Inferior parietal cortex (tissue), 1 donor: Measurements from ENCODE around the gene GNPTAB.
A peak's percentile ranks its signal among the peaks of the same experiment; 100 is the strongest.
"Not testable (repeated sequence)": the region's sequence is repeated elsewhere in the genome, so short reads cannot be mapped to it uniquely, and the experiment has no call there.

ENCODE experiments used
- DNase-seq: peaks from one replicate; pipeline ENCODE4 v3.0.0-alpha.2; 2016; ENCODE audit errors: extremely low spot score

GNPTAB gene

DNA sequence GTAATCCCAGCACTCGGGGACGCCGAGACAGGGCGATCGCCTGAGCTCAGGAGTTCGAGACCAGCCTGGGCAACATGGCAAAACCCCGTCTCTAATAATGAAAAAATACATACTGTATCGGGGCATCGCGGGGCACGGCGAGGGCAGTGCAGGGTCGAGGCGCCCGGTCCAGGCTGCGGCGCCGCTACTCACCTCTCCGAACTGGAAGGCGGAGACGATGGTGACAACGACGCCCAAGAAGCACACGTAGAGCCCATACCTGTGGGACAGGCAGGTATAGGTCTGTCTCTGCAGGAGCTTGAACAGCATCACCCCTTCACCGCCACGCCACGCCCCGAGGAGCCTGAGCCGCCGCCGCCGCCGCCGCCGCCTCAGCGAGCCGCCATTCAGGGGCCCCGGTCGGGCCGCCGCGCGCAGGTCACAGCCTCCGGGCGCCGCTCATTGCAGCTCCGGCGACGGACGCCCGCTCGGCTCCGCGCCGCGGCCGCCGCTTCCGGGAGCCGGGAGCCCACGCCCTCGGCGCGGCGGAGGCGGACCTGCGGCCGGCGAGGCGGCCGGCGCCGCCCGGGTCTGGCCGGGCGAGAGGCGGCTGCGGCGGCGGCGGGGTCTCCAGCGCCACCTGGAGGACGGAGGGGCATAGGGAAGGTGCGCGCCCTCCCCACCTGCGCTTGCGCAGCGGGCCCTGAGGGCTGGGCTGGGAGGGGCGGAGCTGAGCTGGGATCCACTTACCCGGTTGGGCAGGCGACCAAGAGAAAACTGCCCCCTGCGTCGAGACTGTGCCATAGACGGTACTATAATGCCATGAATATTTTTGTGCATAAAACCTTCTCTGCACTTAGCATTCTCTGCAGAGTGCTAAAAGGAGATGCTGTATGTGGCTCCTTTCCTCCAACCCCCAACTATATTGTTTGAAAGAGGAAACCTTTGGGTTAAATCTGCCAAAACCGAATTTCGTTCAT lies at the start of gene GNPTAB:
TSS of gene GNPTAB (minus strand) at position 593 of the 959 bp plus-strand sequence. CDS start at position 309, 284 bp downstream.
- peak; percentile 92 for DNase-seq

DNA sequence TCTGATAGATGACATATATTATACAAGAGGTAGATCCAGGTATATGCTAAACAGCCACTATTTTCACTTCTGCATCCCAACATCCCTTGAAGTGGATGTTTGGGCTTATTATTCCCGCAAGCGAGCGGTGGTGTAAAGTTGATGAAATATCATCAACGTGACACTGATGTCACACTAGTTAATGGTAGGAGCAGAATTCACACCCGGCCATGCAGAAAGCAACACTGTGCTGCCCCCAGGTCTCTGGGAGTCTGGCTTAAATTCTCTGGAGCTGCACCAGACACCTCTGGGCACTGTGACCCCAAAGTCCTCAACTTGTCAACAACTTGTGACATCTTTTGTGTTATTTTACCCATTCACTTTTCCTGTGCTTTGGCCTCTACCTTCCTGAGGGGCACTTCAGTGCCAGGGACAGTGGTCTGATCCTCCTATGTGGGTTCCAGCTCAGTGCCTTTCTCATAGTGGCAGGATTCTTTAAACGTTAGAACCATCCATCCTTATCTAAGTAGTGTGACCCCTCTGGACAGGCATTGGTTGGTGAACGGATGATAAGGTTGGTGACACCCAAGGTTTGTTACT lies 47.6 kb upstream of the GNPTAB start:
- DNase-seq: no peak

DNA sequence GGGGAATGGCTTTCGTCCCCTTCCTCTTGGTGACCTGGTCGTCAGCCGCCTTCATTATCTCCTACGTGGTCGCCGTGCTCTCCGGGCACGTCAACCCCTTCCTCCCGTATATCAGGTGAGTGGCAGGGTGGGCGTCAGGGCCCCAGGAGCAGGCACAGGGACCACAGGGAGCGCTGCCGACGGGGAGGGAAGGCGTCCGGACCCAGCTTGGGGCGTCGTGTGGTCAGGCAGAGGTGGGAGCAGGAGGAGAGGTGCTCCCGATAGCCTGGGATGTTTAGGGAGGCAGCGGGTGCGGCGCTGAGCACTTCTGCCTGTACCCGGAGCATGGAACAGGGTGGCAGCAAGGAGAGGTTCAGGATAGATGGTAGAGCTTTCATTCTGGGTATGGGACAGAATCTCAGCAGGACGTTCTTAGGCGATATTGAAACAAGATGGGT lies 47.1 kb upstream of the GNPTAB start:
- DNase-seq: no peak

DNA sequence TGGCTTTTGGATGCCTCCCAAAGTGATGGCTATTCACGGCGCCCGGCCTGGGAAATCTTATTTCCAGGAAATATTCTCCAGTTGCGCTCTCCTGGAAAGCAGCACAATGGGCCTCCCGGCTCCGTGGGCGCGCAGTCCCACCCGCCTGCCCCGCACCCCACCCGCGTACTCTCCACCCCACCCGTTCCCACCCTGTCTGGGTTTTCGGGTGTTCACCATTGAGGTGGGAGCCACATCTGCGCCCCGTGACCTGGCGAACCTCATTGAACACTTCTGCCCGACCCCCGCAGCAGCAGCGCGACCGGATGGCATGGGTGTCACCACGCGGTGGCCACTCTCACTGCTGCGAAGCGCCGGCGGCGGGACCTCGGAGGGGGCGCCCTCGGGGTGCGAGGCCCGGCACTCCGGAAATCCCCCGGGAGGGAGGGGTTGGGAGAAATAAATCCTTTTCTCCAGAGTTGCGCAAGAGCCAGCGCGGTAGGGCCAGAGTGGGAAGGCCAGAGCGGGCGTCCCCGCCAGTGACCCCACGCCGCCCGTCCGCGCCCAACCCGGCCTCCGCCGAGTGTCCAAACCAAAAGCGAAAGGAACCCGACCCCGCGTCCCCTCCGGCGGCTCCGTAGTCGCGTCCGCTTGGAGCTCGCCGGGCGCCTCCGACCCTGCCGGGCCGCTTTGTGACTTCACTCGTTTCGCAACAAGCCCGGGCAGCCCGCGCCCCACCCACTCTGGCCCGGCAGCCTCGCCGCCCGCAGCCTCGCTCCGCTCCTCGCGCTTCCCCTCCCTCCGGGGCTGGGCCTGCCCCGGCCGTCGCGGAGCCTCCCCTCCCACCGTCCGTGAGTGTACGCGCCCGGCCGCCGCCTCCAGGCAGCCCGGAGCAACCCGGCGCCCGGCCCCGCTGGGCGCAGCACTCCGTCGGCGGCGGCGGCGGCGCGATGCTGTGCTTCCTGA lies 46.4 kb upstream of the GNPTAB start, which contains the start of gene DRAM1:
TSS of gene DRAM1 (plus strand) at position 720 of the 945 bp plus-strand sequence. CDS start at position 930, 210 bp downstream.
- DNase-seq: peak; percentile 35

DNA sequence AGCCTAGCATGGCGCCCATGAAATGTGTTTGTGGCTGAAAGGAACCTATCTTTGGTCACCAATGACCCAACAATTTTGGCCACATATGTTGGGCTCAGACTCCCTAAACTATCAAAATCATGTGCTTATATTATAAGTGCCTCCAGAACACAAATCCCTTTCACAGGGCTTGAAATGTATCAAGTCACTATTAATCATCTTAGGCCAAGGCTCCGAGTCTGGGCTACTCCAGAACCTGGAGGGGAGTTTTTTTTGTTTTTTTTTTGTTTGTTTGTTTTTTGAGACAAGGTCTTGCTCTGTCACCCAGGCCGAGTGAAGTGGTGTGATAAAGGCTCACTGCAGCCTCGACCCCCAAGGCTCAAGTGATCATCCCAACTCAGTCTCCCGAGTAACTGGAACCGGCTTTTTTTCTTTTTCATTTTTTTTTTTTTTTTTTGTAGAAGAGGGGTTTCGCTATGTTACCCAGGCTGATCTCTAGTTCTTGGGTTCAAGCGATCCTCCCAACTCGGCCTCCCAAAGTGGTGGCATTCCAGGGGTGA lies 45.6 kb upstream of the GNPTAB start:
- DNase-seq: no peak

DNA sequence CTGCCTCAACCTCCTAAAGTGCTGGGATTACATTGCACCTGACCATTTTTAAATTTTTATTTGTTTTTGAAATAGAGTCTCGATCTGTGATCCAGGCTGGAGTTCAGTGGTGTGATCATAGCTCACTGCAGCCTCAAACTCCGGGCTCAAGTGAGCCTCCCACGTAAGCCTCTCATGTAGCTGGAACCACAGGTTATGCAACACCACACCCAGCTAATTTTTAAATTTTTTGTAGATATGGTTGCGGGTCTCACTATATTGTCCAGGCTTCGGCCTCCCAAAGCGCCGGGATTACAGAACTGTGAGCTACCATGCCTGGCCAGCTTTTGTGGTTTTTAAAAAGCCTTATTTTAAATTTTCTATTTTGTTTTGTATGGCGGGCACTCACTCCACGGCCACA lies 44.4 kb upstream of the GNPTAB start:
- no peak for DNase-seq

DNA sequence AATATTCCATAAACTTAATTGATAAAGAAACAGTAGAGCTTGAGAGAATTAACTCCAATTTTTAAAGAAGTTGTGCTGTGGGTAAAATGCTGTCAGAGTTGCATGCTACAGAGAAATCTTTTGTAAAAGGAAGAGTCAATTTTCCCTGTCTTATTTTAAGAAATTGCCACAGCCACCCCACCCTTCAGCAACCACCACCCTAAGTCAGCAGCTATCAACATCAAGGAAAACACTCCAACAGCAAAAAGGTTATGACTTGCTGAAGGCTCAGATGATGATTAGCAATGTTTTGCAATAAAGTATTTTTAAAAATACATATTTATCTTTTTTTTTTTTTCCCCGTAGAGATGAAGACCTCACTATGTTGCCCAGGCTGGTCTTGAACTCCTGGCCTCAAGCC lies 40.2 kb upstream of the GNPTAB start:
- no peak for DNase-seq

DNA sequence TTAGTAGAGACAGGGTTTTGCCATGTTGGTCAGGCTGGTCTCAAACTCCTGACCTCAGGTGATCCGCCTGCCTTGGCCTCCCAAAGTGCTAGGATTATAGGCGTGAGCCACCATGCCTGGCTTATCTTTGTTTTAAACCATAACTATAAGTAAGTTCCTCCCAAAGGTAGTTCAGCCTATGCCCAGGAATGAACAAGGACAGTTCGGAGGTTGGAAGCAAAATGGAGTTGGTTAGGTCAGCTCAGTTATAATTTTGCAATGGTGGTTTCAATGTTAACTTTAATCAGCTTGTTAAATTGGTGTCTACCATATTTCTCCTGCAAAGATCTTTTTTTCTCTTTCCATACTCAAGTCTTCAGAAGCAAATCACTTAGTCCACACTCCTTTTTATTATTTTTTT lies 36.9 kb upstream of the GNPTAB start:
- not testable (repeated sequence) for DNase-seq

DNA sequence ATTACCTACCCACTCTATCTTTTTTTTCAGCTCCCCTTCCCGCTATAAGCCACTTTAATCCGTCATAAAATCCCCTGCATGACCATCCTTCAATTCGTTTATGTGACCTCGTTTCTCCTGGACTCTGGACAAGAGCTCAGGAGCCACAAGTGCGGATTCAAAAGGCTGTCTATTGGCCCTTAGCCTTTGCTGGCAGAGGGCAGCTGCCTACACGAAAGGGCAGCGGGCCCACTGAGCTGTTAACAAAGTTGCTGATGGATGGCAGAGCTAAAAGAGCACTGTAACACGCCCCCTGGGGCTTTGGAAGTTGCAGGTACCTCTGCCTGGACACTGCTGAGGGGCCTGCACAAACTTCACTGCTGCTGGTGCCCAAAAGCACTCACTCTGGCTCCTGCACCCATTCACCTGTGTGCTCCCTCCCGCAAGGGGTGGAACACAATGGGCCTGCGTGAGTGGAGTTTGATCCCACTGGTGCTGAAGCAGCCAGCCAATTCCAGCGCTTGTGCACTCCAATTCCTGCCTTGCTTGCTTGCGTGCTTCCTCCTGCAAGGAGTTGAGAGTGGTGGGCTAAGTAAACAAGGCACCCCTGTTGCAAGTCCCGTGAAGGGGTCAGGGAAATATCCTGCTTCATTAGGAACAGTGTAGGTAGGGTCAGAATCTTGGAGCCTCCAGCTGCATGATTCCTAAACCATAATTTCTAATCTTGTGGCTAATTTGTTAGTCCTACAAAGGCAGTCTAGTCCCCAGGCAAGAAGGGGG lies 36.0 kb upstream of the GNPTAB start:
- no peak for DNase-seq

DNA sequence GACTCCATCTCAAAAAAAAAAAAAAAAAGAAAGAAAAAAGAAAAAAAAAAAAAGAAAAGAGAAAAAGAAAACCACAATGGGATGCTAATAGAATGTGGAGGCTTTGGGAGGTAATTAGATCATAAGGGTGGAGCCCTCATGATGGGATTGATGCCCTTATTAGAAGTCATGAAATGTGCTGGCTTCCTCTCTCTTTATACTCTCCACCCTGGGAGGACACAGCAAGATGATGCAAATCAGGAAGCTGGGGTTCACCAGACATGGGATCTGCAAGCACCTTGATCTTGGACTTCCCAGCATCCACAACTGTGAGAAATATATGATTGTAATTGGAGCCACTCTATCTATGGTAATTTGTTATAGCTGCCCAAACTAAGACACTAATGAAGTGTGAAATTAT lies 33.2 kb upstream of the GNPTAB start:
- no peak for DNase-seq

DNA sequence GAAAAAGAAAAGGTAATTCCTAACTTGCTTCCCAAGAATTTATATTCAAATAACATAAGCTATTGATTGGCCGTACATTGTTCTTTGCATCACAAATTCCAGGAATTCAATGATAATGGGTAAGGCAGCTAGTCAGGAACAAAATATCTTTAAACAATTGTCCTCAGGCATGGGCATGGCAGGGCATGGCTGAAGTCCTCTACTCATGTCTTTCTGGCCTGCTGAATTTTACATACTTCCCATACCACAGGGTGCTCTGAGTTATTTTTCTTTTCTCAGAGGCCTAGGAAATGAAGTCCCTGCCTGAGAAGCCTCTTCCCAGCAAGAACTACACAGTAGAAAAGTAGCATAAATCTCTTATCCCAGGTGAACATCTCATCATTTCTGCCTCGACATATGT lies 31.5 kb upstream of the GNPTAB start:
- DNase-seq: no peak

DNA sequence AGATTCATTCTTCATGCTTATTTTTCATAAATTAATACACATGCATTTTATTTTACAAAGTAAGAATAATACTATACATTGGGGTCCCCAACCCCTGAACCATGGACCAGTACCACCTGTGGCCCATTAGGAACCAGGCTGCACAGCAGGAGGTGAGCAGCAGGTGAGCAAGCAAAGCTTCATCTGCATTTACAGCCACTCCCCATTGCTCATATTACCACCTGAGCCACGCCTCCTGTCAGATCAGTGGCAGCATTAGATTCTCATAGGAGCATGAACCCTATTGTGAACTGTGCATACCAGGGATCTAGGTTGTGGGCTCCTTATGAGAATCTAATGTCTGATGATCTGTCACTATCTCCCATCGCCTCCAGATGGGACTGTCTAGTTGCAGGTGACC lies 30.9 kb upstream of the GNPTAB start:
- not testable (repeated sequence) for DNase-seq

DNA sequence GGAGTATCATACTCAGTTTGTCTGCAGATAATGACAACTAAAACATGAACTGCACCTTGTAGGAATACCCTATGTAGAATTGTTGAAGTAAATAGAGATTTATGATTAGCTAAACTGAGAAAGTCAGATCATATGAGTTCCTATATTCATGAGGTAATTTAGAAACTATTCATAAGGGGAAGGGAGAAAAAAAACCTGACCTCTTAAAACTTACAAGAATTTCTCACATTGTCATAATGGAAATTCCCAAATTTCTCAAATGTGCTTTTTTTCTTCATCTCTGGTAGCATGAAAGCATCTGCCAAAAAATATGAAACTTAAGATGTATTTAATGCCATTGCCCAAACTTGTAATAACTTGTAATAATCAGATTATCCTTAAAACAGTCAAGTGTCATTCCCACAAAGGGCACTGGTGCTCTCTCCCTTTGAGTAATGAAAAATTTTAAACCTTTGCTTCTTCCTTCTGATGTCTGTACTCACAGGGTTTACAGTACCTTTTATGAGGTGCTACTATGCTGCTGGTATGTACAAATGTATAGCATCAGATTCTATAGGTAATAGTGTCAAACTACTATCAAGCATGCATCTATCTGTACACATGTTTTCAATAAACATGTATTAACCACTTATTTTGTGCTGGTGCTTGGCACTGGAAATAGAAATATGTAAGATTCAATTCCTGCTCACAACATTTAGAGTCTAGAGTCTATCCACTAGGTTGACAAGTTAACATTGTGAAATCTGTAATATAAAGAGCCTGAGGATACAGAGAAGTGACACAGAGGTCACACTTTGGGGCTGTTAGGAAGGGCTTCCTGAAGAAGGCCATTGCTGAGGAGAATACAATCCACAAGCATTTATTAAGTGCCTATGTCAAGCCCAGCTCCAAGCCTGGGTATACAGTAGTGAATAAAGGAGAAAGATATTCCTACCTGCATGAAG lies 29.2 kb upstream of the GNPTAB start:
- DNase-seq: no peak

DNA sequence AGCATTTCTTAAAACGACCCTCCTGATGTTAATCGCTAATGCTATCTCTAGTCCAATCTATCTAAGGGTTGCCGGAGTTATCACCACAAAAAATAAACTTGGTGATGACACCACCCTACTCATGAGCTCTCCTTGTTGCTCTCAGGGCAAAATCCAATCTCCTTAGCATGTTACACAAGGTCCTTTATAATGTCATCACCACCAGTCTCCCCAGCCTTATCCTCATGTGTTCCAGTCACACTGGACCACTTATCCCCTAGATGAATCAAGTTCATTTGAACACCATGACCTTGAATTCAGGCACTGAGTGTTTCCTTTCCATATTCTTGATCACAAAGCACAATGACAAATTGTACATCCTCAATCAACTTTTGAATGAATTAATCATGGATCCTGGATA lies 27.6 kb upstream of the GNPTAB start:
- DNase-seq: no peak

DNA sequence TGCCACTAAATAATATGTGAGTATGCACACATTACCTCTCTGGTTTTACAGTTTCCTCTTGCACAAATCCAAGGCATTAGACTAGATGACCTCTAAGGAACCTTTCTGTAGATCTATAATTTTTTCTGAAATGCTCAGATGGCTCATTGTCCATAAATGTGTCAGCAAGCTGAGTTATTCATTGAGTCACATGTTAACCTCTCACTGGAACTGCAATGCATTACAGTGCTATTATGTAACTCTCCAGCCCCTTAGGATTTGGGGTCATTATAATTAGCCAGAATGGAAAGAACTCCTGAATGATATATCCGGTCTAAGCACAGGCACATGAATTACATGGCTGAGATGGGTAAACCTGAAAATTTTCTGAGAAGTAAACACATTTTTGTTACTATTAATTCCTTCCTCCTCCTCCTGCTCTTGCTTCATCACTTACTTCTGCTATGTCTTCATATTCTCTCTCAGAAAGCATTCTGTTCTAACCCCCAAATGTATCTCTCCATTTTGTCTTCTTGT lies 26.3 kb upstream of the GNPTAB start:
- DNase-seq: no peak

DNA sequence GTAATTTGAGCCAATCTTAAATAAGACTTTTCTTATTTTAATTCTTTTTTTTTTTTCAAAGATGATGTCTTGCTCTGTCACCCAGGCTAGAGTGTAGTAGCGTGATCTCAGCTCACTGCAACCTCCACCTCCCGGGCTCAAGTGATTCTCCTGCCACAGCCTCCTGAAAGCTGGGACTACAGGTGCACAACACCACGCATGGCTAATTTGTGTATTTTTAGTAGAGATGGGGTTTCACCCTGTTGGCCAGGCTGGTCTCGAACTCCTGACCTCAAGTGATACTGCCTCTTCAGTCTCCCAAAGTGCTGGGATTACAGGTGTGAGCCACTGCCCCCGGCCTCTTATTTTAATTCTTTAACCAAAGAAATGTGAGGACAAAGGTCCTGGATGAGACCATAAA lies 25.9 kb upstream of the GNPTAB start:
- DNase-seq: not testable (repeated sequence)

DNA sequence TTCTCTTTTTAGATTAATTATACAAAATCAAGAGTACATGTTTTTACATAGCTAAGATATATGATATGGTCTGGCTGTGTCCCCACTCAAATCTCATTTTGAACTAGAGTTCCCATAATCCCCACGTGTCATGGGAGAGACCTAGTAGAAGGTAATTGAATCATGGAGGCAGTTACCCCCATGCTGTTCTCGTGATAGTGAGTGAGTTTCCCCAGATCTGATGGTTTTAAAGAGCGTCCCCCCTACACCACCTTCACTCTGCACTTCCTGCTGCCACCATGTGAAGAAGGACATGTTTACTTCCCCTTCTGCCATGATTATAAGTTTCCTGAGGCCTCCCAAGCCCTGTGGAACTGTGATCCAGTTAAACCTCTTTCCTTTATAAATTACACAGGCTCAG lies 25.2 kb upstream of the GNPTAB start:
- DNase-seq: no peak

DNA sequence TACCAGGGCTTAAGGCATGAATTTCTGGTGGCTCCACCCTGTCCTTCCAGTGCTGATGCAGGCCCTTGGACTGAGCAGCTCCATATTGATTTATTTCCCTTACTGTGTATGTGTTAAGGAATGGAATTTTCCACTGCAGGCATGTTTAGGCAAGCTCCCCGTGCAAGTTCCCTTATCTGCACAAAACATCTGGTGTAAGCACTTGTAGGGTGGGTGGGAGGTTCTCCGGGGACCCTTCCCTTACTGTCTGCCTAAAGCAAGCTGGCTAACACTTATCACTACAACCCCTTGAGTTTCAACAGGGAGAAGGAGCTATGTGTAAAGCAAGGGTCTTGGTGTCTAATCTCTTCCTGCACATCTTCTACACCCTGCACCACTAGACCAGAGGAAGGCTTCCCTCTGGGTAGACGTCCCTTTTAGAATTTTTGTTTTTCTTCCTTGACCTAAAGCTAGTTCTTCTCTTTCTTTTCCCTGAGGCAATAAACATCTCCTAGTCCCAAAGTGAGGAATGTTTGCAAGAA lies 24.7 kb upstream of the GNPTAB start:
- DNase-seq: no peak

DNA sequence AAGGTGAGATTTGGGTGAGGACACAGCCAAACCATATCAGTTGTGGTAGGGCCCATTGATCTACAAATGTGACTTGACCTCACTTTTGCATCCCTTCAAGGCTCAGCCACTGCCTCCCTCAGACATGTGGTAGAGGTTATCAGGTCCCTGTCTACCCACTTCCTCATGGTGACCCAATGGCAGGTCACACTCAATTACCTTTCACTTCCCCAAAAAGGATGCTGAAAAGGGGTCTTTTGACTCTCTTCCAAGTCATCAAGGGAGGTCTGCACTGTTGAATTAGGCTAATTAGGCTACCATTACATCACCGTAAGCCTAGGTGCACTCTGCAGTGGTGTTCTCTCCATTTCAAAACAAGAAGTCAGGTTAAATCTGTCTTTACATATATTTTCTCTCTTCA lies 24.0 kb upstream of the GNPTAB start:
- DNase-seq: no peak
